ENCODE results near the gene TTYH3. TPM values are rescaled to one million over a fixed set of nuclear protein-coding genes. Genes with fewer than 3 reads are reported as not detected.

TTYH3 gene
- total and polyA plus RNA-seq, 2 experiments from 2014 or later, result 46.3 to 108 TPM

DNA sequence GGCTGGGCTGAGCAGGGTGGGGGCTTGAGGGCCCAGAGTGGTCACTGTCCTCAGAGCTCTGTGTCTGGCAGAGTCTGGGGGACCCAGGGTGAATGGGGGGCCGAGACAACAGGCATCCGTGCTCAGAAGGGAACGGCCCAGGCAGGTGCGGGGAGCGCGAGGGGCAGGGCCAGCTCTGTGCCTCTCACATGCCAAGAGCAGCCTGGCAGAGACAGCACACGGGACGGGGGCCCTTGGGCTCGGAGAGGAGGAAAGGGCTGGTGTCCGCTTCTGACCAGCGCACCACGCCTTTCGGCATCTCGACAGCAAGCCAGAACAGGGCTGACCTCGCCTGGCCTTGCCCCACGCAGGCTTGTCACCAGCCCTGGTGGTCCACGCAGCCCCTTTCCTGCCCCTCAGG lies 69.6 kb downstream of the TTYH3 start:
- H3K36me3 ChIP-seq (replicated peaks; ENCODE audit: insufficient read depth, low read depth), result no peaks in the 10 kb centered on the region
- 96% methylated on average over 14 of the region's 17 CpGs for WGBS (ENCODE audit: low lambda C conversion rate, missing lambda C conversion rate)
- TF ChIP-seq EZH2 (IDR thresholded peaks at IDR 0.05; ENCODE audit: borderline replicate concordance) (no peak), EZH2phosphoT487 (IDR thresholded peaks at IDR 0.05; ENCODE audit: low read depth, severe bottlenecking, unreplicated experiment) (no peak)
- TF ChIP-seq, protein P1, sequence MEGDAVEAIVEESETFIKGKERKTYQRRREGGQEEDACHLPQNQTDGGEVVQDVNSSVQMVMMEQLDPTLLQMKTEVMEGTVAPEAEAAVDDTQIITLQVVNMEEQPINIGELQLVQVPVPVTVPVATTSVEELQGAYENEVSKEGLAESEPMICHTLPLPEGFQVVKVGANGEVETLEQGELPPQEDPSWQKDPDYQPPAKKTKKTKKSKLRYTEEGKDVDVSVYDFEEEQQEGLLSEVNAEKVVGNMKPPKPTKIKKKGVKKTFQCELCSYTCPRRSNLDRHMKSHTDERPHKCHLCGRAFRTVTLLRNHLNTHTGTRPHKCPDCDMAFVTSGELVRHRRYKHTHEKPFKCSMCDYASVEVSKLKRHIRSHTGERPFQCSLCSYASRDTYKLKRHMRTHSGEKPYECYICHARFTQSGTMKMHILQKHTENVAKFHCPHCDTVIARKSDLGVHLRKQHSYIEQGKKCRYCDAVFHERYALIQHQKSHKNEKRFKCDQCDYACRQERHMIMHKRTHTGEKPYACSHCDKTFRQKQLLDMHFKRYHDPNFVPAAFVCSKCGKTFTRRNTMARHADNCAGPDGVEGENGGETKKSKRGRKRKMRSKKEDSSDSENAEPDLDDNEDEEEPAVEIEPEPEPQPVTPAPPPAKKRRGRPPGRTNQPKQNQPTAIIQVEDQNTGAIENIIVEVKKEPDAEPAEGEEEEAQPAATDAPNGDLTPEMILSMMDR (IDR thresholded peaks at IDR 0.05; ENCODE audit: poor library complexity), result no peak

DNA sequence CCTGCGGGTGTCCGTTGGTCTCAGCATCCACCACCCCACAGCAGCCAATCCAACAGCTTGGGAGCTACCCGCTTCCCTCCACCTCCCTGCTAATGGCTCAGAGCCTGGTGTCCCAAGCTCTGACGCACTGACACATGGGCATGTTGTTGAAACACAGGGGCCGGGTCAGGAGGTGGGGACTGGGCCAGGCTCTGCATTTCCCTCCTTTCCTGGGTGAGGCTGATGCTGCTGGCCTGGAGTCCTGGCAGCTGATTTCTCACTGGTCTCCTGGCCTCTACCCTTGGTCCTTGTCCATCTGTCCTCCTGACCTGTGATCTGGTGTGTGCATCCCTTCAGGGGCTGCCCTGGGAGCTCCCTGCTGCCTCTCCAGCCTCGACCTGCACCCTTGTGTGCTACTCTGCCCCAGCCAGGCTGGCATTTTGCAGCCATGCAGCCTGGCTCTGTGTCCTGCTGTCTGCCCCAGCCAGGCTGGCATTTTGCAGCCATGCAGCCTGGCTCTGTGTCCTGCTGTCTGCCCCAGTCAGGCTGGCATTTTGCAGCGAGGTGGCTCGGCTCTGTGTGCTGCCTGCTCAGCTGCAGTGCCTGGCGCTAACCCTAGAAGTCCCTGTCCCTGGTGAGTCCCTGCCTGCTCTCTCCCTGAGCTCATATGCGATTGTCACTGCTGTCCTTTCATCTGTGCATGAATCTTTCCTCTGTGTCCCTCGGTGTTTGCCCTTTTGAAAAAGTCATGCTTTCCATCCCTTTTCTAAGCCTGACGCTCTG lies 70.2 kb downstream of the TTYH3 start:
- no peaks in the 10 kb centered on the region for H3K4me1 ChIP-seq (ENCODE audit: insufficient read depth)
- 86% methylated on average over 12 of the region's 12 CpGs for WGBS (ENCODE audit: low lambda C conversion rate, missing lambda C conversion rate)
- H3K27ac ChIP-seq, result no peak overlapping the region
- H3K9me2 ChIP-seq (replicated peaks; ENCODE audit: insufficient read depth), result no peaks in the 10 kb centered on the region
- H2AFZ ChIP-seq, result no peak overlapping the region
- H3K36me3 ChIP-seq (replicated peaks; ENCODE audit: insufficient read depth, low read depth), result no peaks in the 10 kb centered on the region
- H3K9me3 ChIP-seq (ENCODE audit: low read depth), result no peaks in the 10 kb centered on the region
- no peak for TF ChIP-seq EZH2phosphoT487 (IDR thresholded peaks at IDR 0.05; ENCODE audit: low read depth, severe bottlenecking, unreplicated experiment)
- TF ChIP-seq, protein P1 (IDR thresholded peaks at IDR 0.05; ENCODE audit: poor library complexity), result no peak
- no peak for TF ChIP-seq EZH2 (IDR thresholded peaks at IDR 0.05; ENCODE audit: borderline replicate concordance)
- no peaks in the 10 kb centered on the region for H3K79me2 ChIP-seq
- H4K20me1 ChIP-seq (ENCODE audit: insufficient read depth, poor library complexity, severe bottlenecking), result no peaks in the 10 kb centered on the region
- no peaks in the 10 kb centered on the region for H3K27me3 ChIP-seq
- no peak overlapping the region for H3K4me3 ChIP-seq
- DNase-seq (ENCODE audit: low spot score), result no peak
- no peak overlapping the region for H3K4me2 ChIP-seq

More for the DNA sequence above, 69.6 kb downstream of the TTYH3 start:
- H3K9me3 ChIP-seq (ENCODE audit: low read depth), result no peaks in the 10 kb centered on the region
- no peaks in the 10 kb centered on the region for H4K20me1 ChIP-seq (ENCODE audit: insufficient read depth, poor library complexity, severe bottlenecking)
- H3K27ac ChIP-seq, result no peak overlapping the region
- H3K27me3 ChIP-seq, result no peaks in the 10 kb centered on the region
- H3K4me3 ChIP-seq, result no peak overlapping the region
- H3K4me1 ChIP-seq (ENCODE audit: insufficient read depth), result no peaks in the 10 kb centered on the region
- no peaks in the 10 kb centered on the region for H3K79me2 ChIP-seq
- H2AFZ ChIP-seq, result no peak overlapping the region
- H3K4me2 ChIP-seq, result no peak overlapping the region
- no peak for DNase-seq (ENCODE audit: low spot score)
- no peaks in the 10 kb centered on the region for H3K9me2 ChIP-seq (replicated peaks; ENCODE audit: insufficient read depth)

DNA sequence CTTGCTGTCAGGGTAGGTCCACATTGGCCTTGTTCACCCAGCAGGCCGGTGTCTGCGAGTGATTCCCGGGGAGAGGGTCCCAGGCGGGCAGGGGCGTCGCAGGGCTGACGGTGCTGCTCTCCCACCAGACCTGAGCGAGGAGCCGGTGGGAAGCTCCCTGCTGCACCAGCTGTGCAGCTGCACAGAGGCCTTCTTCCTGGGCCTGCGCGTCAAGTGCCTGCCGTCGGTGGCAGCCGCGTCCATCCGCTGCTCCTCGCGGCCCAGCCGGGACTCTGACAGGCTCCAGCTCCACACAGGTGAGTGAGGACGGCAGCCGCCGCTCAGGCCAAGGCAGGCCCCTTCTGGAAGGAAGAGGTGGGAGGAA lies 70.8 kb downstream of the TTYH3 start:
- H3K9me3 ChIP-seq (ENCODE audit: low read depth), result no peaks in the 10 kb centered on the region
- H3K9me2 ChIP-seq (replicated peaks; ENCODE audit: insufficient read depth), result no peaks in the 10 kb centered on the region
- DNase-seq (ENCODE audit: low spot score), result no peak
- no peaks in the 10 kb centered on the region for H3K27me3 ChIP-seq
- H3K4me2 ChIP-seq, result no peak overlapping the region
- no peaks in the 10 kb centered on the region for H3K79me2 ChIP-seq
- no peak overlapping the region for H2AFZ ChIP-seq
- TF ChIP-seq, protein P1 (IDR thresholded peaks at IDR 0.05; ENCODE audit: poor library complexity), result no peak
- no peak for TF ChIP-seq EZH2 (IDR thresholded peaks at IDR 0.05; ENCODE audit: borderline replicate concordance)
- H3K27ac ChIP-seq, result no peak overlapping the region
- H4K20me1 ChIP-seq (ENCODE audit: insufficient read depth, poor library complexity, severe bottlenecking), result no peaks in the 10 kb centered on the region
- no peaks in the 10 kb centered on the region for H3K4me1 ChIP-seq (ENCODE audit: insufficient read depth)
- H3K36me3 ChIP-seq (replicated peaks; ENCODE audit: insufficient read depth, low read depth), result no peaks in the 10 kb centered on the region
- no peak overlapping the region for H3K4me3 ChIP-seq
- WGBS (ENCODE audit: low lambda C conversion rate, missing lambda C conversion rate), result 93% methylated on average over 22 of the region's 22 CpGs

Data from hepatocyte (in vitro differentiated cells).